Heart left ventricle (tissue), 13 donors: ENCODE measurements around the gene APRT.

ENCODE experiments used
- POLR2A ChIP-seq, 2 donors: fragments of 450-650 bp; IDR thresholded peaks; one replicate each; pipeline ENCODE4 v1.6.1; 2017; ENCODE audit warnings: antibody characterized with exemption in 2 of 2, mild to moderate bottlenecking in 2 of 2, moderate library complexity in 2 of 2
- TF ChIP-seq, protein P1 (sequence below), 12 donors: fragments of 200-600 bp; sonication (generic) in 4 of 12; IDR thresholded peaks; one replicate each; pipeline versions ENCODE4 v1.5.0 to v1.8.0; 2018 to 2022; ENCODE audit warnings: antibody characterized with exemption in 12 of 12, mild to moderate bottlenecking in 5 of 12
- donor health status: ischemic (EF 13 %, LVEDD 7.1; RV severe dilation, severe dysfunction).
- donor health status: DM: no; HTN: yes; CAD: no.
- donor health status: DM: no; HTN: no; CAD: no.
- donor health status: ischemic (EF 25% LVEDD 6.9; RV normal size, moderate dysfunction).
- donor health status: ischemic (EF 25% LVEDD 5.7; RV mildly dilated, moderate dysfunction).
- donor health status: ischemic (EF 35%, LVEDD 5.7; RV mildly dilated, moderate dysfunction).
- donor health status: nonischemic (EF 11% LVEDD 7.7; RV severe dilation, severe dysfunction).
- donor health status: DM: yes; HTN: yes; CAD: no.
- donor health status: PGD.
- donor health status: ischemic (EF 29% LVEDD 5.4; RV normal size, mild dysfunction).
- donor health status: nonischemic (EF 23%, LVEDD 6.1; RV moderate dilation, normal function).

DNA sequence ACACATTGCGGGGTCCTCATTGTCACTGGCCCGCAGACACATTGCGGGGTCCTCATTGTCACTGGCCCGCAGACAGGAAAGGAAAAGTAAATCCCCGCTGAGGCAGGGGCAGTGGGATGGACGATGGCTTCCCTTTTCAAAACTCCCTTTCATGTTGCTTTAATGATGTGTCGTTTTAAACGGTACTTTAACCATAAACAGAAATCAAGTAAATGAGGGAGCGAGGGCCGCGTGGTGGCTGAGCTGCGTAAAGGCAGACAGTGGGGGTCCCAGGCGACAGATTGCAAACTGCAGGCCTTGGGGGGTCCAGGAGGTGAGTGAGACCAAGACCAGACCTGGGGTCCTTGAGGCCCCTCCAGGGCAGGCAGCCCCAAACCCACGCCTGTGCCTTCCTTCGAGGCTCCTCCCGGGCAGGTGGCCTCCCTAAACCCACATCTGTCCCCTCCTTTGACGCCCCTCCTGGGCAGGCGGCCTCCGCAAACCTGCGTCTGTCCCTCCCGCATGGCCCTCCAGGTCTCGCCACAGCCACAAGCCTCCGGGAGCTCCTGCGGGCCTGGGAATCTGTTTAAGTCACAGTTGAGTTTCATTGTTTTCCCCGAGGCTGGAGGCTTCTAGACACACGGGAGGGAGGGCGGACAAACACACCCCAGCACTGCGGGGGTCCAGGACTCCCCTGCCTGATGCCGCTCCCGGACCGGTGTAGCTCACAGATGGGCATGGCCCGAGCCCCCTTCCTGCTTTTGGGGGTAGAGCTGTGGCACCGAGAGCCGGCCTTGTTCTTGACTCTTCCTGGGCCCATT is 34.1 kb downstream of the APRT start:
- TF ChIP-seq, protein P1, sequence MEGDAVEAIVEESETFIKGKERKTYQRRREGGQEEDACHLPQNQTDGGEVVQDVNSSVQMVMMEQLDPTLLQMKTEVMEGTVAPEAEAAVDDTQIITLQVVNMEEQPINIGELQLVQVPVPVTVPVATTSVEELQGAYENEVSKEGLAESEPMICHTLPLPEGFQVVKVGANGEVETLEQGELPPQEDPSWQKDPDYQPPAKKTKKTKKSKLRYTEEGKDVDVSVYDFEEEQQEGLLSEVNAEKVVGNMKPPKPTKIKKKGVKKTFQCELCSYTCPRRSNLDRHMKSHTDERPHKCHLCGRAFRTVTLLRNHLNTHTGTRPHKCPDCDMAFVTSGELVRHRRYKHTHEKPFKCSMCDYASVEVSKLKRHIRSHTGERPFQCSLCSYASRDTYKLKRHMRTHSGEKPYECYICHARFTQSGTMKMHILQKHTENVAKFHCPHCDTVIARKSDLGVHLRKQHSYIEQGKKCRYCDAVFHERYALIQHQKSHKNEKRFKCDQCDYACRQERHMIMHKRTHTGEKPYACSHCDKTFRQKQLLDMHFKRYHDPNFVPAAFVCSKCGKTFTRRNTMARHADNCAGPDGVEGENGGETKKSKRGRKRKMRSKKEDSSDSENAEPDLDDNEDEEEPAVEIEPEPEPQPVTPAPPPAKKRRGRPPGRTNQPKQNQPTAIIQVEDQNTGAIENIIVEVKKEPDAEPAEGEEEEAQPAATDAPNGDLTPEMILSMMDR (IDR thresholded peaks at IDR 0.05): no peak
- no peak for TF ChIP-seq POLR2A (IDR thresholded peaks at IDR 0.05)
